ENCODE data around the gene HEPACAM2.

Gene HEPACAM2

DNA sequence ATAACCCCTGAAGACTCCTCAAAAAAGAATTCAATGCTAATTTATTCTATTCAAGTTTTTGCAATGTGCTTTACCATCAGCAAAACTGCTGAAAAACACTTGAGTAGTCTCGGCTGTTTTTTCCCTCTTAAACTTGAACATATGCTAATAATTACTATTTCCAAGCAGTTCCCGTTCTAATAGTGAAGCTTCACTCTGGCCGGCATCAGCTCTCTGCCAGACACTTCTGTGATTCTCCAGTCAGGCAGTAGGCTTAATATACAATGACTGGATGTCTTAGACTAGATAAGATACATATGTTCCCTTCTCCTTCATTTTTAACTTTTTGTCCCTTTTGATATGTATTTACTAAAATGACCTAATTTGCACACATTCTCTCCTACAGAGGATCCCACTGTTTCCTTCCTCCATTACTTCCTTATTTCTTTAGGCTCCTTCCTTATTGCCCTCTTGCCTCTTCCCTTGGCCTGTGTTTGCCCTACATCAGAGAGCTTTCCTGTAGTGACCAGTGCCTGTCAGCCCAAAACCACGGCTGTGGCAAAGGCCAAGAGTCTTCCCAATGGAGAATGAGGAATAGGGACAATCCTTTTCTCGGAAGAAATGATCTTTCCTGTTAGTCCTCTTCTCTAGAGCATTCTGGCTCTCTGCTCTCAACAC is 23.5 kb downstream of the HEPACAM2 start:
- no peak for DNase-seq (ENCODE audit: low read depth)

DNA sequence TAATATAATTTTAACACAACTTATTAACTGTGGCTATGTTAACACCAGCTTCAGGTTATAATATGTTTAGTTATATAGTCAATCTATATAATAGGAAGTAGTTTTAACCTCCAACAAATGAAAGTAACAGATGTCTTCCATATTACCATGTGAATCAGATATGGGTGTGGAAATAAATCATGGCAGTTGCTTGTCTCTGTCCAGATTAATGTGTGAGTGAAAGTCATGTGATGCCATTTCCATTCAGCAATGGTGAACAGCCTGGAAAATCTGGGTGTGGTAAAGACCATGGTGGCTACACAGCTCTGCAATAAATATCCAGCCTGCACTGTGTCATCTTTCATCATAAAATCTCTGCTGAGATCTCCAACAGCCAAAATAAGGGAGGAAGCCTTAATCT is 27.8 kb downstream of the HEPACAM2 start:
- DNase-seq (ENCODE audit: low read depth), result no peak

DNA sequence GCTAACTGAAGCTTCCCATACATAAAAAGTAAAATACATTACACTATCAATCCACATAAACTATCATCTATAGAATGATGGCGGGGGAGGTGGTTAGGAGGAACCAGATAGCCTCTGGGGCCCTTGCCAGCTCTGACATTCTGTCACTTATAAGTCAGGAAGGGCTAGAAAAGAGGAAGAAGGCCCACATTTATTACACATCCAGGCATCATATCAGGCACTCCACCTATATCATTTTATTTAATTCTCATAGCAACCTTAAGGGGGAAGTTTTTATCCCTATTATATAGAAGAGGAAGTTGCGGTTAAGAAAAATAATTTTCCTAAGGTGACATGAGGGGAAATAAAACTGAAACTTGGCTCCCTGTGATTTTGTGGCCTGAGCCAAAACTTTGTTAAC is 29.9 kb downstream of the HEPACAM2 start:
- DNase-seq (ENCODE audit: low read depth), result no peak

DNA sequence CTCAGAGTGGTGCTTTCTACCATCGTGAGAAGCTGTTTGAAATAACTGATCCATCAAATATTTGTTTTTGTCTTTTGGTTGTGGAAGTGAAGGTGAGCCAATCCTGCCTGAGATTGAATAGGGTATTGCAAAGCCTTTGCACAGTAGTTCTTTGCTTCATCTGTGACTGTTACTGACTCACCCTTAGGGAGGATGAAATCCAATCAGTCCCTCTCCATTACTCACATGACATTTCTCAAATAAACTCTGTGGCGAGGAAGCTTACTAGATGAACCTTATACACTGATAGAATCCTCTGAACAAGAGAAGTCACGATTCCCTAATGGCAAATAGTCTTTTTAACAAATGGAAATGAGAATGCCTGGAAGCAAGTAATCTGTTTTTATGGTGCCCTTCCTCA is 31.9 kb downstream of the HEPACAM2 start:
- peak; percentile 26 for DNase-seq (ENCODE audit: low read depth)

DNA sequence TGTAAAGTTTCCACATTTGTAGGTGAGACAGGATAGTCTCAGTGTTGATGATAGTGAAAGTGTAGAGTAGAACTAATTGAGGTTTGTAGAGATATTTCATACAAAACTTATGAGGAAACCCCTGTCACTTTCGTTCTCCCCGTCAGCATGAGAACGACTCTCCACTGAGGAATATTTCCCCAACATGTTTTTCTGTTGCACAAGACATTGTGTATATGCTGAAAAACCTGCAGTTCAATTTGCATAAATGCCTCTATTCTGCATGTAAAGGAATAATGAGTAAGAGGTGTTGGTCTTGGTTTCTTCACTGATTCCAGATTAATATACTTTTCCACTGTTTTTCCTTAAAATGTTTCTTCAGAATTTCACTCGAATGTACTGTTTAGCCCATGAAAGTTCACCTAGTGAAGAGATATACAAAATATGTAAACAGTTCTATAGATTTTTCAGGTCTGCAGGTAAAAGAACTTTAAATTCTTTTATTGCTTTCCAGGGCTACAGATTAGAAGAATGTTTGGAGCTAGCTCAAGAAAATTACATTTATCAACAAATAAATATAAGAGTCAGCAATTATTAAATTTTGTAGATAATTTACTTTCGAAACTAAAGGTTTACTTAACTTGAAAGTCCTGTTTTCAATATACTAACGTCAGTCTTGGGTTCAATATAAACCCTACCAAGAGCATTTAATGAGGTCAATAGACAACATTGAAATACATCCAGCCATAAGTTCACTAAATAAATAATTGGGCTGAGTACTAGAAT is 37.2 kb downstream of the HEPACAM2 start:
- no peak for DNase-seq (ENCODE audit: low read depth)

DNA sequence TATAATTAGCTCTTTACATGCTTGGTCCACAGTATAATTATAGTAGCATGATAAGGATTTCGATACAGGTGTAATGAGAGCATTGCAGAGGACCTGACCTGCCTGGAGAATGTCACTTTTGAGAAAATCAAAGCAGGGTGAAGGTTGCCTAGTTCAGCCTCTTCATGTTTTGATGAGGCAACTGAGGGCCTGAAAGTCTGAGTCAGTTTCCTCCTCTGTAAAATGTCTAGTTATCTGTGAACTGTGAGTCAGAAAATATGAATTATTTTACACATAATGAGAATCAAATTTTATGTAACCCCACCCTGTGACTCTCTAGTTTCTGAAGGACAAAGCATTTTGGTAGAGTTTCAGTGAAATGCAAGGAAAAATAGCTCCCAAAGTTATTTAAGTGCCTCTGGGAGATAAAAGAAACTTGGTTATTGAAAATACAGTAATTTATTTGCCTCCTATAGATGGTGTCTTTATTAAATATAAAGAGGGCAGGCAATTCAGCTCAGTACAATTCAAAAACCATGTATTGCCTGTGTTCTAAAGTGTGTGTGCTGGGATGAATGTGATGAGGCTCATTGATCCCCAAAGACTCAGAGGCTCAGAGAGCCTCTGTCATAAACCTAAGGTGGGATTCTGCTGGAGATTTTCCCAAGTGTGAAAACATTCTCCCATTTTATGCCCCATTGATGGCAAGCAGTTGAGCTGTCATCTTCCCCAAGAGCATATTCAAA is 40.8 kb downstream of the HEPACAM2 start:
- DNase-seq (ENCODE audit: low read depth), result peak; percentile 31

DNA sequence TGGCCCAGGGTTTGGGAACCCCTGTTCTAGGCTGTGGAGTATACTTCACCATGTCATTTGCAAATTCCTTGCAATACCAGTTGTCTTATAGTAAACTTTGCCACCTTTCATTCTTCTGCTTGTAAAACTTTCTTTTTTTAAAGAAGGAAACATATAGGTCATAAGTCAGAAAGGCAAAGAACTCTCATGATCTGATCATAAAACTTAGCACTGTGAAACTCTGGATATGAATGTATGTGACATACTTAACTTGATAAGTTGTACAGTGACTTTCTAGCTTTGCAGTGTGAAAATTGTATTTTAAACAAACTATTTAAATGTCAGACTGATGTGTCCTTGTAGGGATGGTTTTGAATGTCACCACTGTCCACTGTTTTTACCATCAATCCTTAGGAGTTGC is 47.1 kb downstream of the HEPACAM2 start:
- DNase-seq (ENCODE audit: low read depth), result no peak

DNA sequence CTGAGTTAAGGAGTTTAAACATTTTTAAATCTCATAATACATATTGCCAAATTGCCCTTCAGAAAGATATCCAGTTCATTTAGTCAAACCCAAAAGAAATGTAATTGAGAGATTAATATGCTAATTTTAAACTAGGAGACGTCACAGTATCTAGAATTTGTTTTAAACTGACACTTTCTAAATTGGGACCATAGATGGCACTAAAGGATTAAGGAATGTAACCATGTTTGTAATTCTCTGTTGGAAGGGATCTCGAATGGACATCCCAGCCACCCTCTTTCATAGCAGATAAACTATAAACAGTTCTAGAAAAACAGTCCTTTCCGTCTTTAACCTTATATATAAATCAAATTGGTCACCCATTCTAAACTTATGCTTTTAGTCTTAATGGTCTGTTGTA is 48.1 kb downstream of the HEPACAM2 start:
- no peak for DNase-seq (ENCODE audit: low read depth)

DNA sequence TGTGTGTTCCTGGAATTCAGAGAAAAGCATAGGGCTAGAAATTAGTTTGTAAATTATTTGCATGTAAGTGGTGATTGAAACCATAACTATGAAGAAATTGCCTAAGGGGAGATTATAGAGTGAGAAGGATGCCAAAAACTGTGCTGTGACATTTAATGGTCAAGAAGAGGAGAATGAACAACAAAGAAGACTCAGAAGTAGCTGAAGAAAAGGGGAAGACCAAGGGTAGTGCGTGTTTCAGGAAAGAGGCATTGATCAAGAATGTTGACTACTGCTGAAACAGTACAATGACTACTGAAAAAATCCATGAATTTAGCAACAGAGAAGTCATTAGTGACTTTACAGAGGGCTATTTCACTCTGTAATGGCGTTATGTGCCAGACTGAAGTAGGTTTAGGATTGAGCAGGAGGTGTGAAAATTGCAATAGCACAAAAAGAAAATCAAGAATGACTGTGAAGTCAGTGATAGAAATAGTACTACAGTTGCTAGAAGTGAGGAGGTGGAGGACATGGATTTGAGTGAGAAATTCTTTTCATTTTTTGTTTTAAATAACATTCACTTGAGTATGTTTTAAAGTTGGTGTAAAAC is 49.2 kb downstream of the HEPACAM2 start:
- no peak for DNase-seq (ENCODE audit: low read depth)

DNA sequence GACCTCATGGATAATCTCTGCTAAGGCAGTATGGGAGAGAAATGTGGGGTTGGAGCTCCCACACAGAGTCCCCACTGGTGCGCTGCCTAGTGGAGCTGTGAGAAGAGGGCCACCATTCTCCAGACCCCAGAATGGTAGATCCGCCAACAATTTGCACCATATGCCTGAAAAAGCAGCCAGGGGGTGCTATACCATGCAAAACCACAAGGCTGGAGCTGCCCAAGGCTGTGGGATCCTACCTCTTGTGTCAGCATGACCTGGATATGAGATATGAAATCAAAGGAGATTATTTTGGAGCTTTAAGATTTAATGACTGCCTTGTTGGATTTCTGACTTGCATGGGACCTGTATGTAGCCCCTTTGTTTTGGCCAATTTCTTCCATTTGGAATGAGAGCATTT is 51.0 kb downstream of the HEPACAM2 start:
- DNase-seq (ENCODE audit: low read depth), result no peak

DNA sequence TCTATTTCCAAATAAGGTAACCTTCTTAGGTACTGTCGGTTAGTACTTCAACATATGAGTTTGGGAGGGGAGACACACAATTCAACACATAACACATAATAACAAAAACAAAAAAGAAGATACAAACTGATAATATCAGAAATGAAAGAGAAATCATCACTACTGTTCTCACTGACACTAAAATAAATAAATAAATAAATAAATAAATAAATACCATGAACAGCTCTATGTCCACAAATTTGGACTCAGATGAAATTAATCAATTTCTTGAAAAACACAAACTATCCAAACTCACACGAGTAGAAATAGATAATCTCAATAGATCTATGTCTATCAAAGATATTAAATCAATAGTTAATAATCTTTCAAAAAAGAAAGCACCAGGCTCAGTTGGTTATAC is 53.6 kb downstream of the HEPACAM2 start:
- DNase-seq (ENCODE audit: low read depth), result no peak

DNA sequence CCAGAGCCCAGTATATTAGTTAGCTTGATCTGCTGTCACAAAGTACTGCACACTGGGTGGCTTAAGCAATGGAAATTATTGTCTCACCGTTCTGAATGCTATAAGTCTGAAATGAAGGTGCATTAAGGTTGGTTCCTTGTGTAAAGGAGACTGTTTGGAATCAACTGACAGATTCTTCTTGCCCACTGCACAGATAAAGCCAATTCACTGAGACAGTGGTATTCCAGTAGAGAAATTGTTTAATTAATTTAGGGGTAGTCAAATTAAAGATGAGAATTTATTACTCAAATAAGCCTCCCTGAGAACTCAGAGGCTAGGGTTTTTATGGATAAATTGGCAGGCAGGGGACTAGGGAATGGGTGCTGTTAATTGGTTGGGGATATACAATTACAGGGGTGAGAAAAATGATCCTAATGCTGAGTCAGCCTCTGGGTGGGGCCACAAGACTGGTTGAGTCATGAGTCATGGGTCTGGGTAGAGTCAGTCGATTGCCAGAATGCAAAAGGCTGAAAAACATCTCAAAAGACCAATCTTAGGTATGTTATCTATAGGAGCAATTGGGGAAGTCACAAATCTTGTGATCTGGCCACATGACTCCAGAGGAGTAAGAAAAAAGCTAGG is 54.6 kb downstream of the HEPACAM2 start:
- no peak for DNase-seq (ENCODE audit: low read depth)

DNA sequence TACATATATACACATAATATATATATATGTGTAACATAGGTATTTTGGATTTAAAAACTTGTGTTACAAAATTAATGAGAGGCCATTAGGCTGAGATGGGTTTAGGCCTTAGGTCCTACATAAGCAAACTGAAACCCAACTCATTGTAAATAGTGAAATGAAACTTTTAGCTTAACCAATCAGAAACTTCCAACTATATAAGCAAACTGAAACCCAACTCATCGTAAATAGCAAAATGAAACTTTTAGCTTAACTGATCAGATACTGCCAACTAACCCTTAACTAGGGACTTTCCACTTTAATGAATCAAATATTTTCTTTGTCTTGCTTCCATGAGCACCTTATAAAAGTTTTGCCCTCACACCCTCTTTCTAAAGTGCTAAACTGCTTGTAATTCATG is 60.8 kb downstream of the HEPACAM2 start:
- no peak for DNase-seq (ENCODE audit: low read depth)

DNA sequence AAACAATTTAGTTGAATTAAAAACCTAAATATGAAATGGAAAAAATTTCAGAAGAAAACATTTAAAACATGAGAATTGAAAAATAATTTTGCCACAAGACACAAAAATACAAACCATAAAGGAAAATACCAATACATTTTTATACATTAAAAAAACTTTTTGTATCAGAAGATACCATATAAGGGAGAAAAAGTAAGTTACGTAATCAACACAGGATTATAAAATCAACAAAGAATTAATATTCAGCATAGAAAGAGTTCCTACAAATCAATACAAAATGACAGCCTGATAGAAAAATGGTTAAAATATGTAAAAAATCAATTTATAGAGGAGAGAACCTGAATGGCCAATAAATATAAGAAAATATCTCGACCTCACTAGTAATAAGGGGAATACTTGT is 61.5 kb downstream of the HEPACAM2 start:
- DNase-seq (ENCODE audit: low read depth), result no peak

DNA sequence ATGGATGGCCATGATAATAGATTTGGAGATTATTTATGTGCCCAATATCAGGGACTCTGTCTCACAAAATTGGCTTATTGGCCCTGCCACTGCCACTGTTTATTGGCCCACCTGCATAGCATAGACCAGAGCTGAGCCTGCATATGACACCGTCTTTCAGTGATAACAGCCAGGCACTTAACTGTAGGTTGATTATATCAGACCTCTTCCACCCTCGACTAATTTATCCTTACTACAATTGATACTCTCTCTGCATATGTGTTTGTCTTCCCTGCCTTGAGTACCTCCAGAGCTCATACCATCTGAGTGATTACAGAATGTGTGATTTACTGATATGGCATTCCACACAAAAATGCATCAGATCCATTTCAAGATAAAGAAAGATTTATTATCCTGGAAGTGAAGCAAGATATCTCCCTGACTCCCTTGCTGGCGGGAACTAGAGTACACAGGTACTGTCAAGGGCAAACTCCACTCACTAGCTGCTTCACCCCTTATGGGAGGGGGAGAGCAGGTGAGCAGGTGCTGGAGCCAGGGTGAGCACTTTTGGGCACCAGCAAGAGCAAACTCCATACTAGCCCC is 65.0 kb downstream of the HEPACAM2 start:
- DNase-seq (ENCODE audit: low read depth), result no peak

DNA sequence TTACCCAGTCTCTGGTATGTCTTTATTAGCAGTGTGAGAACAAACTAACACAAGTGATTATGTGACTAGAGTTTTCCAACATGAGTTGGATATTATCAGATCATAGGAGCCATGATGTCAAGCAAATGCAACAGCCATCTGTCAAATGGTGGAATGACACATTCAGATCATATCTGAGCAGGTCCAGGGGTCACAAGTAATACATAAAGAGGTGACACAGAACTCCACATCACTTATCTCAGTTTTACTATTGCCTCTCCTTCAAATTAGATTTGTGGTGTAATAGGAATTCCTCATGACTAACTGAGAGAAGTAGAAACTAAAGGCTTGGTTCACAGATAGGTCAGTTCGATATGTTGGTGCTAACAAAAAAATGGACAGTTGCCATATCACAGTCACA is 65.9 kb downstream of the HEPACAM2 start:
- DNase-seq (ENCODE audit: low read depth), result no peak

DNA sequence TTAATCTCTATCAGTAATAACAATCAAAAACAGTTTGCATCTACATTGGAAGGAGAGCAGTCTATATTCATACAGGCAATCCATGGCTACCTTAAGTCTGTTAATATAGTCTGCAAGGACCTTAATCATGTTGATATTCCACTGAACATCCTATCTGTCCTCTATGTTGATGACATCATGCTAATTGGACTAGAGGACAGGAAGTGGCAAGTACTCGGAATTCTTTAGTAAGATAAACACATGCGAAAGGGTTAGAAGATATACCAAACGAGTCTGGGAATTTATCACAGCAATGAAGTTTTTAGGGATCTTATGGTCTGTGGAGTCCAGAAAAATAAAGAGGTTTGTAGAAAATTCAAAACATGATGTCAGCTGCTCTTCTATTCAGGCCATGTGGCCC is 66.8 kb downstream of the HEPACAM2 start:
- DNase-seq (ENCODE audit: low read depth), result no peak

DNA sequence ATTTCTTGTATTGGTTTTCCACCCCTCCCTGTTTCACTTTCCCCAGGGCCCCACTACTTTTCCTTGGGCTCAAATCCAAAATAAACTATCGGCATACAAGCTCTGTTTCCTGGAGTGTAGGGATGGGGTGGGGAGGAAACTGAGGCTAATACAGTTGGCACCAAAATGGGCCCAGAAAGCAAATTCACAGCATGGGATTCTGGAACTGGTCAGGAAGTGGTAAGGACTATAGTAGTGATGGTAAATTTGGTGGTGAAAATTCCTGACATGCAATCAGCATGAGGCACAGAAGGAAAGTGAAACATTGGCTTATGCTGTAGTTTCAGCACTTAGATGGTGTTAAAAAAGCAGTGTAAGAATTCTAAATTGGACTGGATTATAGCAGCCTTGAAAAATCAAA is 69.4 kb downstream of the HEPACAM2 start:
- no peak for DNase-seq (ENCODE audit: low read depth)

DNA sequence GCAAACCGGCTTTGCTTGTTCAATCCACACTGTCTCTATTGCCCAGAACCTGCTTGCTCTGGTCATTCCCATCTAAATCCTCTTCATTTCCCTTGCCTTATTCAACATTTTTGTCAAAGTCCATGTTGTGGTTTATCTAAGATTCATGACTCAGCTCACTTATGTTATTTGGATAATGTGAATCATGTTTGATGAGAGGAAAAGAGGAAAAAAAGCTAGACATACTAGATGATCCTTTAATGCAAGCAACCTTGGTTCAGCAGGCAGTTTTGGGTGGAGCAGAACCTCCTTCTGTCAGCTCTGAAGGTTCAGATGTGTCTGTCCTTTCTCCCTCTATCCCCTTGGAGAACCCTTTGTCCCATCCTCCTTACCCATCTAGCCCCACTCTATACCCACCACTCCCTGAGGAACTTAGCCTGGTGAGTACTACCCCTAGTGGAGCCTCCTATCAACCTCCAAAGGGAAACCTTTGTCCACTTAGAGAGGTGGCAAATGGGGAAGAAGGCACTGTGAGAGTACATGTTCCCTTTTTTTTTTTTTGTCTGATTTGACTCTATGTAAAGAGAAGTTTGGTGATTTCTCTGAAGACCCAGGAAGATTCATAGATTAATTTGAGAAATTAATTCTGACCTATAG is 76.0 kb downstream of the HEPACAM2 start:
- no peak for DNase-seq (ENCODE audit: low read depth)

DNA sequence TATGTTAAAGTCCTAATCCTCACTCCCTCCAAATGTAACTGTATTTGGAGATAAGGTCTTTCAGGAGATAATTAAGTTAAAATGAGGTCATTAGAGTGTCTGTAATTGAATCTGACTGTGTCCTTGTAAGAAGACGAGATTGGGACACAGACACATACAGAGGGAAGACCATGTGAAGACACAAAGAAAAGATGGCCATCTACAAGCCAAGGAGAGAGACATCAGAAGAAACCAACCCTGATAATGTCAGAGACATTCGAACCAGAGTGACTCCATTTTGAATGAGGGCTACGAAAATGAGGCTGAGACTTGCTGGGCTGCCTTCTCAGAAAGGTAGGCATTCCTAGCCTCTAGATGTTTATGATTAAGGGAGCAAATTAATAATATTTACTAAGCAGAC is 77.5 kb downstream of the HEPACAM2 start:
- no peak for DNase-seq (ENCODE audit: low read depth)

DNA sequence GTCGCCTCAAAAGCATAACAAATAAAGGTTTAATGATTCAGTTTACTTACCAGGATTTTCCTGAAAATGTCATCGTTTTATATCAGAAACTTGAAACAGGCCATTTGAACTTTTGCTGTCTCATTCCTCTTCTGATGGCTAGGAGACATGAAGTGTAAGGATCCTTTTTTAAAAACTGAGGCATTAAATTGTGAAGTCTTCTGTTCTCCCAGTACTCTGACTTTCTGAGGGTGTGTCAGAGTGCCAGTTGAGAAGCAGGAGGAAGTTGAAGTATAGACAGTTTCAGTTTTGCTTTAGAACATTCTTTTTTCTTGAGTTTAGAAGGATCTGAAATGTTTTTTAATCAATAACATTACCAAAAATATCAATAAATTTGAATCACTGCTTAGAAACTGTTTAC is 78.1 kb downstream of the HEPACAM2 start, which contains the start of gene SAMD9L:
SAMD9L (minus strand) TSS at position 242 of the 400 bp plus-strand sequence. CDS start 12,414 bp downstream, outside the sequence.
- no peak for DNase-seq (ENCODE audit: low read depth)

Measured in HS-5 (cell line).